ENCODE measurements around the gene PTCD2. TPM values are rescaled to one million over a fixed set of nuclear protein-coding genes. Genes with fewer than 3 reads are reported as not detected.

Gene PTCD2
- total and polyA plus RNA-seq, 2 donors from 2014 or later: 7.2 to 9.8 TPM

- DNase-seq (no peak), FAIRE-seq (no peak)
- TF ChIP-seq, protein P1, sequence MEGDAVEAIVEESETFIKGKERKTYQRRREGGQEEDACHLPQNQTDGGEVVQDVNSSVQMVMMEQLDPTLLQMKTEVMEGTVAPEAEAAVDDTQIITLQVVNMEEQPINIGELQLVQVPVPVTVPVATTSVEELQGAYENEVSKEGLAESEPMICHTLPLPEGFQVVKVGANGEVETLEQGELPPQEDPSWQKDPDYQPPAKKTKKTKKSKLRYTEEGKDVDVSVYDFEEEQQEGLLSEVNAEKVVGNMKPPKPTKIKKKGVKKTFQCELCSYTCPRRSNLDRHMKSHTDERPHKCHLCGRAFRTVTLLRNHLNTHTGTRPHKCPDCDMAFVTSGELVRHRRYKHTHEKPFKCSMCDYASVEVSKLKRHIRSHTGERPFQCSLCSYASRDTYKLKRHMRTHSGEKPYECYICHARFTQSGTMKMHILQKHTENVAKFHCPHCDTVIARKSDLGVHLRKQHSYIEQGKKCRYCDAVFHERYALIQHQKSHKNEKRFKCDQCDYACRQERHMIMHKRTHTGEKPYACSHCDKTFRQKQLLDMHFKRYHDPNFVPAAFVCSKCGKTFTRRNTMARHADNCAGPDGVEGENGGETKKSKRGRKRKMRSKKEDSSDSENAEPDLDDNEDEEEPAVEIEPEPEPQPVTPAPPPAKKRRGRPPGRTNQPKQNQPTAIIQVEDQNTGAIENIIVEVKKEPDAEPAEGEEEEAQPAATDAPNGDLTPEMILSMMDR (IDR thresholded peaks at IDR 0.05; ENCODE audit: borderline replicate concordance, extremely low read depth, insufficient read depth): no peak
- intact Hi-C loops (cut with DNase I): no loop called here
- Histone ChIP-seq H3K9ac (ENCODE audit: low read length in 3 of 3) (no peak overlapping the region), H3K9me3 (ENCODE audit: control insufficient read depth in 2 of 3, insufficient read depth in 1 of 3, low read length in 3 of 3) (no peaks in the 10 kb centered on the region), H3K4me1 (ENCODE audit: control insufficient read depth in 2 of 3, insufficient read depth in 2 of 3, low read depth in 1 of 3, low read length in 3 of 3) (peaks cover 0 to 6% (median 3%) of the 10 kb centered on the region in 3 donors), H3K4me3 (ENCODE audit: low read length in 3 of 3) (no peak overlapping the region), H3K27ac (ENCODE audit: low read depth in 2 of 2, low read length in 2 of 2) (no peak overlapping the region), H3K27me3 (ENCODE audit: control insufficient read depth, insufficient read depth, low read length) (no peaks in the 10 kb centered on the region), H3K36me3 (ENCODE audit: control insufficient read depth in 2 of 3, insufficient read depth in 3 of 3, low read length in 3 of 3) (no peaks in the 10 kb centered on the region)
Observed at GRCh38 chr5:72379936-72380335, 59.8 kb downstream of the PTCD2 start.

DNA sequence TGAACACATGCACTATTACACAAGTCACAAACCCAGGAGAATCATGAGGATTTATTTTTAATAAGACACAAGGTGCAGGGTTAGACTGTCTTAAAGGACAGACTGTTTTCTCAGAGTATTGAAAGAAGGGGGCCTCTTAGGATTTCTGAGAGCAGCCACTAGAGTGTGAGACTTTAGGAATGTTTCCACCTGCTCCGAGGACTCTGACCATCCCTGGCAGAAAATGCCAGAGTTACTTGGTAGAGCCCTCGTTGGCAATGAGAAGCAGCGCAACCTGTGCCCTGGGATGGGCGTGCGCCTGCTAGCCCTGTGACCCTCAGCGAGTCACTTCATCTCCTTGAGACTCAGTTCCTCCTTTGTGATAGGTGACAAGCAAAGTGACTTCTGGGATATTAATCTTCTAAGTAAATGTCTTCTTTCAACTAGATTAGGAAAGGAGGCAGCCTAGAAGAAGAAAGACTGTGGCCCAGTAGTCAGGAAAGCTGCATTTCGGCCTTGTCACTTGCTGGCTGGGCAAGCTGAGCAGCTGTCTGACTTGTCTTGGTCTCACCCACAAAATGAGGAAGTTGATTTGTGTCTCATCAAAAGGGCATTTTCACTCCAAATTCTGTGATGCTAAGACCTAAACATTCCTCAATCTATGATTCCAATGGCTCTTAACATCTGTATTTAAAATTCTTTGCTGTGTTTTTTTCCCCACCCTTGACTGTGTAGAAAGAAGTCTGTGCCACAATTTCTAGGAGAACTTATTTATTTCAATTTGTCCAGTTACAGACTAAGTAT lies 60.5 kb downstream of the PTCD2 start:
- Histone ChIP-seq H3K27ac (ENCODE audit: low read depth in 2 of 2, low read length in 2 of 2) (no peak overlapping the region), H3K9me3 (ENCODE audit: control insufficient read depth in 2 of 3, insufficient read depth in 1 of 3, low read length in 3 of 3) (no peaks in the 10 kb centered on the region), H3K27me3 (ENCODE audit: control insufficient read depth, insufficient read depth, low read length) (no peaks in the 10 kb centered on the region), H3K4me3 (ENCODE audit: low read length in 3 of 3) (no peak overlapping the region), H3K36me3 (ENCODE audit: control insufficient read depth in 2 of 3, insufficient read depth in 3 of 3, low read length in 3 of 3) (no peaks in the 10 kb centered on the region), H3K9ac (ENCODE audit: low read length in 3 of 3) (no peak overlapping the region), H3K4me1 (ENCODE audit: control insufficient read depth in 2 of 3, insufficient read depth in 2 of 3, low read depth in 1 of 3, low read length in 3 of 3) (peaks cover 0 to 6% (median 3%) of the 10 kb centered on the region in 3 donors)
- DNase-seq (no peak), FAIRE-seq (no peak)
- intact Hi-C loops (cut with DNase I): no loop called here
- TF ChIP-seq, protein P1 (IDR thresholded peaks at IDR 0.05; ENCODE audit: borderline replicate concordance, extremely low read depth, insufficient read depth): no peak

GRCh38 chr5:72383280-72383679 lies 63.1 kb downstream of the PTCD2 start:
- no peak for FAIRE-seq
- H3K9ac ChIP-seq (ENCODE audit: low read length in 3 of 3): no peak overlapping the region
- no peak for DNase-seq
- H3K4me3 ChIP-seq (ENCODE audit: low read length in 3 of 3): no peak overlapping the region
- H3K27me3 ChIP-seq (ENCODE audit: control insufficient read depth, insufficient read depth, low read length): no peaks in the 10 kb centered on the region
- intact Hi-C loops (cut with DNase I): no loop called here
- no peak overlapping the region for H3K27ac ChIP-seq (ENCODE audit: low read depth in 2 of 2, low read length in 2 of 2)
- H3K9me3 ChIP-seq (ENCODE audit: control insufficient read depth in 2 of 3, insufficient read depth in 1 of 3, low read length in 3 of 3): no peaks in the 10 kb centered on the region
- peaks cover 0 to 5% (median 2%) of the 10 kb centered on the region in 3 donors for H3K4me1 ChIP-seq (ENCODE audit: control insufficient read depth in 2 of 3, insufficient read depth in 2 of 3, low read depth in 1 of 3, low read length in 3 of 3)
- TF ChIP-seq, protein P1 (IDR thresholded peaks at IDR 0.05; ENCODE audit: borderline replicate concordance, extremely low read depth, insufficient read depth): no peak
- no peaks in the 10 kb centered on the region for H3K36me3 ChIP-seq (ENCODE audit: control insufficient read depth in 2 of 3, insufficient read depth in 3 of 3, low read length in 3 of 3)
